Measurements from ENCODE around the gene TNRC6A. TPM values are rescaled to one million over a fixed set of nuclear protein-coding genes. Genes with fewer than 3 reads are reported as not detected.
A peak's percentile ranks its signal among the peaks of the same experiment; 100 is the strongest.
"Not testable (repeated sequence)": the region's sequence is repeated elsewhere in the genome, so short reads cannot be mapped to it uniquely, and the experiment has no call there.

Gene TNRC6A
- total RNA-seq, 4 donors from 2014 or later, result 45.8 to 70.7 (median 57.4) TPM

DNA sequence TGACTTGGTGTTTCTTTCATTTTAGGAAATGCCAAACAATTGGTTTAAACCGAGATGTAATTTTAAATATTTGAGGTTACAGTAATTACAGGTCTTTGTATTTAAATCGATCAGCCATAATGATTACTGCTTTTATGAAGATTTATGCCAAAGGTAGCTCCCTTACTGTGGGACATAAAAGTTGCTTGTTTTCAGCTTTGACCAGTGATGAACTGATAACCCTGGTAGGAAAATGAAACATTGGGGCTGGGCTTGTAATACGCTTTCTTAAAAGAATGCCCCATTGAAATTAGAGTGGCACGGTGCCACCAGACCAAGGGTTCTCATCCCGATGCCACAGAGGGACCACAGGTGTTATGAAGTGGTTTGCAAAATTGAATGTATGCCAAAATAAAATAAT, 7.3 kb downstream of the TNRC6A start:
- no peaks in the 10 kb centered on the region for H3K9me3 ChIP-seq
- H3K36me3 ChIP-seq, result no peaks in the 10 kb centered on the region
- no peaks in the 10 kb centered on the region for H3K27me3 ChIP-seq
- H3K4me1 ChIP-seq, result peaks cover 44 to 51% of the 10 kb centered on the region in 2 donors
- TF ChIP-seq POLR2A (IDR thresholded peaks at IDR 0.05), result no peak
- TF ChIP-seq, protein P1, sequence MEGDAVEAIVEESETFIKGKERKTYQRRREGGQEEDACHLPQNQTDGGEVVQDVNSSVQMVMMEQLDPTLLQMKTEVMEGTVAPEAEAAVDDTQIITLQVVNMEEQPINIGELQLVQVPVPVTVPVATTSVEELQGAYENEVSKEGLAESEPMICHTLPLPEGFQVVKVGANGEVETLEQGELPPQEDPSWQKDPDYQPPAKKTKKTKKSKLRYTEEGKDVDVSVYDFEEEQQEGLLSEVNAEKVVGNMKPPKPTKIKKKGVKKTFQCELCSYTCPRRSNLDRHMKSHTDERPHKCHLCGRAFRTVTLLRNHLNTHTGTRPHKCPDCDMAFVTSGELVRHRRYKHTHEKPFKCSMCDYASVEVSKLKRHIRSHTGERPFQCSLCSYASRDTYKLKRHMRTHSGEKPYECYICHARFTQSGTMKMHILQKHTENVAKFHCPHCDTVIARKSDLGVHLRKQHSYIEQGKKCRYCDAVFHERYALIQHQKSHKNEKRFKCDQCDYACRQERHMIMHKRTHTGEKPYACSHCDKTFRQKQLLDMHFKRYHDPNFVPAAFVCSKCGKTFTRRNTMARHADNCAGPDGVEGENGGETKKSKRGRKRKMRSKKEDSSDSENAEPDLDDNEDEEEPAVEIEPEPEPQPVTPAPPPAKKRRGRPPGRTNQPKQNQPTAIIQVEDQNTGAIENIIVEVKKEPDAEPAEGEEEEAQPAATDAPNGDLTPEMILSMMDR (IDR thresholded peaks at IDR 0.05), result no peak
- DNase-seq, result no peak
- intact Hi-C loops (cut with DNase I), result no loop called here
- H3K4me3 ChIP-seq (replicated peaks in 1 of 3), result no peak overlapping the region
- H3K27ac ChIP-seq, result peak overlapping the region; percentile 42 to 55 (median 45)
- 59 to 64% methylated on average over 5 of the region's 5 CpGs for WGBS, 2 donors

DNA sequence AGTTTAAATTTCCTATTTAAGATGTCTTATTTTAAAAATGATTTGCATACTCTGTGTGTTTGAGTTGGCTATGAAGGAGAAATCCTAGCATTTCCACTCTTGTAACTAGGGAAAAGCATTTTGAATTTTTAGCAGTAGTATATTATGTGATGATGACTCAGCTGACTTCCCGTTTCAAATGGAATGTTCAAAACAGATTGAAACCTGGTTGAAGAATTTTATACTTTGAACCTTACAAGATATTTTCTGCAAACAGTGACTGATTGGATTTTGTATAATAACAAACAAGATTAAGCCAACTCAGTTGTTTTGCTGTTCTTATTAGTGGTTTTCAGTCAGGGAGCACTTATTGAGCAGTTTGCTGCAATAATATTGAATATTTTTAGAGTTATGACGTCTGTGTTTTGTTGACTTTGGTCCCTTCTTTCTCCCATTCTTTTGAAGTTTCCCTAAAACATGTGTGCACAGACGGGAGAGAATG, 8.0 kb downstream of the TNRC6A start:
- H3K27ac ChIP-seq, result peak overlapping the region; percentile 42 to 55 (median 45)
- intact Hi-C loops (cut with DNase I), result no loop called here
- WGBS, 2 donors, result 25 to 34% methylated on average over 3 of the region's 3 CpGs
- H3K4me1 ChIP-seq, result peaks cover 43 to 49% of the 10 kb centered on the region in 2 donors
- no peaks in the 10 kb centered on the region for H3K36me3 ChIP-seq
- TF ChIP-seq, protein P1 (IDR thresholded peaks at IDR 0.05), result no peak
- TF ChIP-seq POLR2A (IDR thresholded peaks at IDR 0.05), result no peak
- H3K9me3 ChIP-seq, result no peaks in the 10 kb centered on the region
- no peak overlapping the region for H3K4me3 ChIP-seq (replicated peaks in 1 of 3)
- no peaks in the 10 kb centered on the region for H3K27me3 ChIP-seq
- no peak for DNase-seq

DNA sequence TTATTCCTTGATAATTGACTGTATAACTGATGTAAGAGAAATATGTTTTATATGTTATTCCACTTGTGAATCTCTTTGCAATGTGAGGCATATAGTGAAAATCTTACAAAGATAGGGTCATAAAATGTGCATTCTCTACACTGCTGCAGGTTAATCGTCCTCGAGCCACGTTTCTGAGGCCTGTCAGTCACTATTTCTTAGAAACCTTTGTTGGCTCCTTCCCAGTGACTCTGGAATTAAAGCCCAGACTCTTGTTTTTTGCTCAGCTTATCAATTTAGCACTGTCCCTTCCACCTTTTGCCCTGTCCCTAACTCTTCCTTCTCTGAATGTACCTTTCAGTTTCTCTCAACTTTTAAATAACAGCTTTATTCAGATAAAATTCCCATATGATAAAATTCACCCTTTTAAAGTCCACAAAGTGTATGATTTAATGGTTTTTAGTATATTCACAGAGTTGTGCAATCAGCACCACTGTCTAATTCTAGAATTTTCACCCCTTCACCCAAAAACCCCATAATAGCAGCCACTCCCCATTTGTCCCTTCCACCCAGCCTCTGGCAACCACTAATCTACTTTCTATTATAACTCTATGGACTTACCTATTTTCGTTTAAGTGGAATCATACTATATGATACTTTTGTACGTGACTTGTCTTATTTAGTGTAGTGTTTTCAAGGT, 8.6 kb downstream of the TNRC6A start:
- no peak for TF ChIP-seq POLR2A (IDR thresholded peaks at IDR 0.05)
- TF ChIP-seq, protein P1 (IDR thresholded peaks at IDR 0.05), result no peak
- Histone ChIP-seq H3K4me3 (replicated peaks in 1 of 3) (no peak overlapping the region), H3K27ac (peak overlapping the region in 2 of 3 donors; percentile 42 to 45), H3K9me3 (no peaks in the 10 kb centered on the region), H3K4me1 (peaks cover 41 to 55% of the 10 kb centered on the region in 2 donors), H3K27me3 (no peaks in the 10 kb centered on the region), H3K36me3 (no peaks in the 10 kb centered on the region)
- DNase-seq, result no peak
- 86 to 87% methylated on average over 5 of the region's 5 CpGs for WGBS, 2 donors
- intact Hi-C loops (cut with DNase I), result no loop called here

DNA sequence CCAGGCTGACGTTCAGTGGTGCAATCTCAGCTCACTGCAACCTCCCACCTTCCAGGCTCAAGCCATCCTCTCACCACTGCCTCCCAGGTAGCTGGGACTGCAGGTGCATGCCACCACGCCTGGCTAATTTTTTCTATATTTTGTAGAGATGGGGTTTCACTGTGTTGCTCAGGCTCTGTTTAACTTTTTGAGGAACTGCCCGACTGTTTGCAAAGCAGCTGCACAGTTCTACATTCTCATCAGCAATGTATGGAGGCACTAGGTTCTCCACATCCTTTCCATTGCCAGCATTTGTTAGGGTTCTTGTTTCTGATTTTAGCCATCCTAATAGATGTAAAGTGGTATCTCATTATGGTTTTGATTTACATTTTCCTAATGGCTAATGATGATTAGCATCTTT, 9.4 kb downstream of the TNRC6A start:
- no peak overlapping the region for H3K27ac ChIP-seq
- H3K4me3 ChIP-seq (replicated peaks in 1 of 3), result no peak overlapping the region
- H3K4me1 ChIP-seq, result peaks cover 39 to 57% of the 10 kb centered on the region in 2 donors
- no peaks in the 10 kb centered on the region for H3K9me3 ChIP-seq
- no peak for DNase-seq
- intact Hi-C loops (cut with DNase I), result no loop called here
- no peak for TF ChIP-seq POLR2A (IDR thresholded peaks at IDR 0.05)
- TF ChIP-seq, protein P1 (IDR thresholded peaks at IDR 0.05), result no peak
- 94 to 97% methylated on average over 3 of the region's 3 CpGs for WGBS, 2 donors
- H3K27me3 ChIP-seq, result no peaks in the 10 kb centered on the region
- no peaks in the 10 kb centered on the region for H3K36me3 ChIP-seq

DNA sequence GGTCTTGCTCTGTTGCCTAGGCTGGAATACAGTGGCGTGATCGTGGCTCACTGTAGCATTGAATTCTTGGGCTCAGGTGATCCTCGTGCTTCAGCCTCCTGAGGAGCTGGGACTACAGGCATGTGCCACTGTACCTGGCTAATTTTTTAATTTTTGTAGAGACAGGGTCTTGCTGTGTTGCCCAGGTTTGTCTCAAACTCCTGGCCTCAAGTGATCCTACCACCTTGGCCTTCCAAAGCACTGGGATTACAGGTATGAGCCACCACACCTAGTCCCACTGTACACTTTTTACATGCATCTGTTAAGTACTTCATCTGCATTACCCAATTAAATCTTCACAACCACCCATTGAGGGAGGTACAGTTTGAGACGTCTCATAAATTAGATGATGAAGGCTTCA, 12.4 kb downstream of the TNRC6A start:
- no peaks in the 10 kb centered on the region for H3K36me3 ChIP-seq
- no peaks in the 10 kb centered on the region for H3K9me3 ChIP-seq
- intact Hi-C loops (cut with DNase I), result no loop called here
- WGBS, 2 donors, result 98 to 100% methylated on average over 4 of the region's 4 CpGs
- H3K27me3 ChIP-seq, result no peaks in the 10 kb centered on the region
- TF ChIP-seq POLR2A (IDR thresholded peaks at IDR 0.05), result no peak
- TF ChIP-seq, protein P1 (IDR thresholded peaks at IDR 0.05), result no peak
- no peak overlapping the region for H3K27ac ChIP-seq
- H3K4me3 ChIP-seq (replicated peaks in 1 of 3), result no peak overlapping the region
- peaks cover 31 to 61% of the 10 kb centered on the region in 2 donors for H3K4me1 ChIP-seq
- no peak for DNase-seq

DNA sequence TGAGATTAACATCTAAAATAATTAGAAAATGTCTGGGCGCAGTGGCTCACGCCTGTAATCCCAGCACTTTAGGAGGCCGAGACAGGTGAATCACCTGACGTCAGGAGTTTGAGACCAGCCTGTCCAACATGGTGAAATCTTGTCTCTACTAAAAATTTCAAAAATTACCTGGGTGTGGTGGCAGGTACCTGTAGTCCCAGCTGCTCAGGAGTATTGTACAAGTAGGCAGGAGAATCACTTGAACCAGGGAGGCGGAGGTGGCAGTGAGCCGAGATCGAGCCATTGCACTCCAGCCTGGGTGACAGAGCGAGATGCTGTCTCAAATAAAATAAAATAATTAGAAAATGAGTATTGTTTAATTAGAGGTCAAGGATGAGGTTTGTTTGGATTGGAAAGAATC, 13.2 kb downstream of the TNRC6A start:
- intact Hi-C loops (cut with DNase I); H3K36me3 ChIP-seq; H3K27me3 ChIP-seq; DNase-seq; H3K4me3 ChIP-seq (replicated peaks in 1 of 3); H3K9me3 ChIP-seq; H3K27ac ChIP-seq: not testable (repeated sequence)
- 92 to 95% methylated on average over 8 of the region's 8 CpGs for WGBS, 2 donors
- peaks cover 31 to 59% of the 10 kb centered on the region in 2 donors for H3K4me1 ChIP-seq
